Left ventricle myocardium inferior (tissue), 1 donor: ENCODE results near the gene EYA2. TPM values are rescaled to one million over a fixed set of nuclear protein-coding genes. Genes with fewer than 3 reads are reported as not detected.

Experiments
- DNase-seq: peaks from one replicate; pipeline ENCODE4 v3.0.0-alpha.2; 2020
- H3K27ac ChIP-seq: fragments of 200-600 bp; replicated peaks from 2 replicates; pipeline ENCODE4 v1.8.0; 2021
- H3K27me3 ChIP-seq: fragments of 200-600 bp; 2 replicates; pipeline ENCODE4 v1.8.0; 2021; ENCODE audit warnings: low read depth
- H3K36me3 ChIP-seq: fragments of 200-600 bp; 2 replicates; pipeline ENCODE4 v1.8.0; 2021
- H3K4me1 ChIP-seq: fragments of 200-600 bp; 2 replicates; pipeline ENCODE4 v1.8.0; 2021
- H3K4me3 ChIP-seq: fragments of 200-600 bp; 2 replicates; pipeline ENCODE4 v1.8.0; 2021; ENCODE audit warnings: mild to moderate bottlenecking, moderate library complexity
- H3K9me3 ChIP-seq: fragments of 200-600 bp; replicated peaks from 2 replicates; pipeline ENCODE4 v1.8.0; 2021
- intact Hi-C: fragments of 100-400 bp; cut with micrococcal nuclease; formaldehyde crosslinking; loops from one replicate; pipeline ENCODE4 v1.11.0; 2022
- total RNA-seq: library from RNA; stranded (reverse); fragmentation: NEBNext Ultra II Directional; extraction: Animal tissue kit (Norgen Biotek cat#: 25700); gene quantifications from one replicate; pipeline ENCODE4 v1.2.1, GENCODE V29; 2021
- TF ChIP-seq, protein P1 (sequence below): fragments of 200-600 bp; IDR thresholded peaks from 2 replicates; pipeline ENCODE4 v1.8.0; 2021; ENCODE audit warnings: antibody characterized with exemption, mild to moderate bottlenecking, borderline replicate concordance
- donor health status: DM: no; HTN: yes; CAD: no; lungs with severe emphysema.

EYA2 gene
- total RNA-seq, 1 donor from 2014 or later, result 0.63 TPM

DNA sequence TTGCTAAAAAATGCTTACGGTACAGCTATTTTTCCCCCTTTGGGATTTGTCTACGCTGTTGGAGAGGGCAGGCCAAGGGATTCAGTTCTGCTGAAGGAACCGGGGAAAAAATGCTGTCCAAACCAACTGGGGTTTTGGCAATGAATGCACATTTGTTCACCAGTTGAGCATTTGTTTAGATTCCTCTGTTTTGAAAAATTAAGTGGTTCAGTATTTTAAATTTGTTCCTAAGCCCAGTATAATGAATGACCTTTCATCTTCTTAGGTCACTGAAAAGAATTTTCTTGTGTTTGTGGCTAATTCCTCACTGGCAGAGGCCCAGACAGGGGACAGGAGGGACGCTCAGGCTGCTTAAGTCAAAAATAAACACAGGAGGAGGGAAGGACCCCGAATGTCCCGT lies 10.8 kb upstream of the EYA2 start:
- H3K27me3 ChIP-seq, result peaks cover 58% of the 10 kb centered on the region
- intact Hi-C loops, result no loop called here

DNA sequence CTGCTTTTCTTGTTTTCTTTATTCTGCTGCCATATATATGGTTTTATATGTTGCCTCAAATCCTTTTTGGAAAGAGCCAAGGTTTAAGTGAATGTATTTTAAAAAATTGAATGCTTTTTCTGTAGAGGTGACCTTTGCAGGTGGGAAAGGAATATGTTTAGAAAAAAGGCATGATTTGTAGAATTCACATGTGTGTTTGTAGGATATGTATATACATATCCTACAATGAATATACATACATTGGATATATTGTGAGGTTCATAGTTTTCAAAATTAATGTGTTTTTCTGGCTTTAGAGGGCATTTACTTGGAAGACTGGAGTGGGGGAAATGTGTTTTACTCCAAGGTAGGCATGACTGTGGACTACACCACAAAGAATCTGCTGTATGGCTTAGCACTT lies 4.0 kb upstream of the EYA2 start:
- no peak for DNase-seq
- H3K27me3 ChIP-seq, result peaks cover 66% of the 10 kb centered on the region
- no peaks in the 10 kb centered on the region for H3K36me3 ChIP-seq
- TF ChIP-seq, protein P1, sequence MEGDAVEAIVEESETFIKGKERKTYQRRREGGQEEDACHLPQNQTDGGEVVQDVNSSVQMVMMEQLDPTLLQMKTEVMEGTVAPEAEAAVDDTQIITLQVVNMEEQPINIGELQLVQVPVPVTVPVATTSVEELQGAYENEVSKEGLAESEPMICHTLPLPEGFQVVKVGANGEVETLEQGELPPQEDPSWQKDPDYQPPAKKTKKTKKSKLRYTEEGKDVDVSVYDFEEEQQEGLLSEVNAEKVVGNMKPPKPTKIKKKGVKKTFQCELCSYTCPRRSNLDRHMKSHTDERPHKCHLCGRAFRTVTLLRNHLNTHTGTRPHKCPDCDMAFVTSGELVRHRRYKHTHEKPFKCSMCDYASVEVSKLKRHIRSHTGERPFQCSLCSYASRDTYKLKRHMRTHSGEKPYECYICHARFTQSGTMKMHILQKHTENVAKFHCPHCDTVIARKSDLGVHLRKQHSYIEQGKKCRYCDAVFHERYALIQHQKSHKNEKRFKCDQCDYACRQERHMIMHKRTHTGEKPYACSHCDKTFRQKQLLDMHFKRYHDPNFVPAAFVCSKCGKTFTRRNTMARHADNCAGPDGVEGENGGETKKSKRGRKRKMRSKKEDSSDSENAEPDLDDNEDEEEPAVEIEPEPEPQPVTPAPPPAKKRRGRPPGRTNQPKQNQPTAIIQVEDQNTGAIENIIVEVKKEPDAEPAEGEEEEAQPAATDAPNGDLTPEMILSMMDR, result no peak
- intact Hi-C loops, result no loop called here
- H3K4me1 ChIP-seq, result peaks cover 10% of the 10 kb centered on the region
- no peak overlapping the region for H3K4me3 ChIP-seq
- H3K27ac ChIP-seq, result no peak overlapping the region
- peaks cover 16% of the 10 kb centered on the region for H3K9me3 ChIP-seq

More for the DNA sequence above, 10.8 kb upstream of the EYA2 start:
- no peak overlapping the region for H3K27ac ChIP-seq
- H3K4me3 ChIP-seq, result no peak overlapping the region
- no peaks in the 10 kb centered on the region for H3K9me3 ChIP-seq
- TF ChIP-seq, protein P1, result no peak
- H3K36me3 ChIP-seq, result no peaks in the 10 kb centered on the region
- no peaks in the 10 kb centered on the region for H3K4me1 ChIP-seq
- no peak for DNase-seq

DNA sequence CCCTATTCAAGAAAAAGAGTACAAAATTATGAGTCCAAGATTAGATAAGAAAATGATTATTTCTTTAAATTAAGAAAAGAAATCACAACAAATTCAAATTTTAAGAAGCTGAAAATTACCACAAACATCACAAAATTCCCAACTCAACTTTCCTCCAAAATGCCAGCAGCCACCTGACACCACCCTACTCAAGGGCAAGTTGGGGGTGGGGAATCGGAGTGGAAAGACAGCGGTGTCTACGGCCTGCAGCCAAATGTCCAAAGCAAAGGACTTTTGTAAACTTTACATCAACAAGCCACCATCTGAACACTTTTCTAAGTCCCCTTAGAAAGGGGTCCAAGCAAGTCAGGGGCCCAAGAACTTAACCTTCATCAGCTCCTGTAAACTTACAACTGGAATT lies 1.6 kb upstream of the EYA2 start:
- peaks cover 72% of the 10 kb centered on the region for H3K27me3 ChIP-seq

DNA sequence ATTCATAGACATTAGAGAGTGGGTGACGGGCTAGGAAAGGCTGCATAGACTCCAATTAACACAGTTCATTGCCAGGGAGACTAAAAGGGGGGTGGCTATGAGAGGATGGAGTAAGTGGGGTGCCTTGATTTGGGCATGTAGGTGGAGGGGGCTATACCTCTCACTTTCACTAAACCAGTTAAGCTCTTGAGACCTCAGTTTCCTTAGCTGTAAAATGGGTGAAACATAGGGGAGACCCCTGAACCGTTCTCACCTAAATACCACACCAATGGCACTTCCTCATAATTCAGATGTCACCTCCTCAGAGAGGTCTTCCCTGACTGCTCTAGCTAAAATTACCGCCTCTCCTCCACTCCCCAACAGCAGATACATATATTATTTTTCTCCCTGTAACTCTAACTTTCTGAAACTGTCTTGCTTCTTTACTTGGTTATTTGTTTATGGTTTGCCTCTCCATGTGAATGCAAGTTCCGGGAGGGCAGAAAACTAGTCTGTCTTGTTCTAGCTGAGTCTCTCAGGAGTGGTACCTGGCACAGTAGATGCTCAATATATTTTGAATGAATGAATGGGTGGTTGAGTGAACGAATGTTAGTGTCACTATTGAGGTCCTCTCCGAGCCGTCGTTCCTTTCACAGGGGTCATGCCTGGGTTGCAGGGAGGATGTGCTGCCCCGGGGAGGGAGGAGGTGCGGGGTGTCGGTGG lies 615 bp upstream of the EYA2 start:
- peaks cover 12% of the 10 kb centered on the region for H3K4me1 ChIP-seq
- no peak overlapping the region for H3K27ac ChIP-seq
- intact Hi-C loops, result no loop called here
- TF ChIP-seq, protein P1, result no peak
- peaks cover 16% of the 10 kb centered on the region for H3K9me3 ChIP-seq
- DNase-seq, result no peak
- H3K27me3 ChIP-seq, result peaks cover 78% of the 10 kb centered on the region
- peak overlapping the region; percentile 64 for H3K4me3 ChIP-seq
- H3K36me3 ChIP-seq, result no peaks in the 10 kb centered on the region

More for the DNA sequence above, 1.6 kb upstream of the EYA2 start:
- Histone ChIP-seq H3K36me3 (no peaks in the 10 kb centered on the region), H3K4me1 (peaks cover 12% of the 10 kb centered on the region), H3K27ac (no peak overlapping the region), H3K4me3 (no peak overlapping the region), H3K9me3 (peaks cover 16% of the 10 kb centered on the region)
- no peak for DNase-seq
- intact Hi-C loops, result no loop called here
- TF ChIP-seq, protein P1, result no peak

DNA sequence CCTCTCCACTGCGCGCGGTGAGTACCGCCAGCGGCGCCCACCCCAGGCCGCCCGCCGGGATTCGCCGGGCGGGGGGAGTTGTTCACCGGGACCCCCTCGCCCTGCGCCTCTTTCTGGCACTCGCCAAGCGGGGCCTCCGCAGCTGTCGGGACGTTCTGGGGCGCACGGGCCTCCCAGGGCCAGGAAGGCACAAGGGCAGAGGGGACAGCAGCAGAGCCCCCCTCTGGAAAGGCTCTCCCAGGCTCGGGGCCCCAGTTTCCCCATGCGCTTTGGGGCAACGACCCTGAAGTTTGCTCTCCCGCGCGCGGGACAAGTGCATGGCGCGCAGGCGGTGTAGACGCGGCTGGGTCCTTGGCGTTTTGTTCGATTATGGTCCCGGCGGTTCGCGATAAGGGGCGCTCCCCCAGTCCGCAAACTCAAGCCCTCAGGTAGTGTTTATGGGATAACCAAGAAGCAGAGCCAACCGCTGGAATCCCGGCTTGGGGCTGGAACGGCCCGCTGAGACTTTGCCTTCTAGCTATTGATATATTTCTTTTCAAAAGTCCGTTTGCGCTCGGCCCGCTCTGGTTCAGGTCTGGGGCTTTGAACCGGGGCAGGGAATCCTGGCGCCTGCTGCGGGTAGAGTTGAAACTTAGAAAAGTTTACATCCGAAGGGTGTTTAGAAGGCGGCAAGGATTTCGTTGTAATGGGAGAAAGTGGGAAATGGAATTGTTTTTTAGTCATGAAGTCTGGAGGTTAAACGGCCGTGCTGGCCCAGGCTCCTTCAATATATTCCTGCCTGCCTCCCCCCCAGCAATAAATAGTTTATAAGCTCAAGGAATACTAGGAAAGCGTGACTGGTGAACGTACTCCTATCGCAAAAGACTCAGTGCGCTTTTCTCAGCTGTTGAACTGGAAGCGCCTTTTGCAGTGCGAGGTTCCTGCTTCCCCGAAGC lies 595 bp downstream of the EYA2 start:
- intact Hi-C loops, result no loop called here
- Histone ChIP-seq H3K9me3 (peaks cover 13% of the 10 kb centered on the region), H3K4me1 (peaks cover 12% of the 10 kb centered on the region), H3K36me3 (no peaks in the 10 kb centered on the region), H3K27me3 (peaks cover 80% of the 10 kb centered on the region), H3K27ac (no peak overlapping the region), H3K4me3 (peak overlapping the region; percentile 64)
- no peak for DNase-seq
- TF ChIP-seq, protein P1, result no peak
